ENCODE results near the gene SLC25A4. TPM values are rescaled to one million over a fixed set of nuclear protein-coding genes. Genes with fewer than 3 reads are reported as not detected.

The SLC25A4 gene
- polyA plus RNA-seq, 1 experiment, result 29.2 TPM

- ChIA-PET CTCF (interaction anchor here (0.9 kb wide), 1 partner anchor 14 kb away, joined by 3 read pairs; no protein-coding TSS in a partner anchor), POLR2A (no interaction called here)
- DNase-seq (ENCODE audit: low read depth), result no peak
- no peak overlapping the region for H3K4me3 ChIP-seq (ENCODE audit: low read depth, low read length)
- H3K36me3 ChIP-seq (ENCODE audit: control insufficient read depth, insufficient read depth, low read length), result no peaks in the 10 kb centered on the region
- TF ChIP-seq CTCF (IDR thresholded peaks at IDR 0.05; ENCODE audit: insufficient read depth, low read depth, low read length), result no peak
- peaks cover under 1% of the 10 kb centered on the region for H3K27me3 ChIP-seq (ENCODE audit: control insufficient read depth, insufficient read depth, low read length)
Observed at GRCh38 chr4:185119927-185120630, 23.0 kb upstream of the SLC25A4 start.

GRCh38 chr4:185120631-185120946, 22.5 kb upstream of the SLC25A4 start:
- DNase-seq (ENCODE audit: low read depth), result no peak
- Histone ChIP-seq H3K36me3 (ENCODE audit: control insufficient read depth, insufficient read depth, low read length) (no peaks in the 10 kb centered on the region), H3K27me3 (ENCODE audit: control insufficient read depth, insufficient read depth, low read length) (peaks cover 3% of the 10 kb centered on the region), H3K4me3 (ENCODE audit: low read depth, low read length) (no peak overlapping the region)
- CTCF ChIA-PET, result no interaction called here
- TF ChIP-seq CTCF (IDR thresholded peaks at IDR 0.05; ENCODE audit: insufficient read depth, low read depth, low read length), result no peak
- POLR2A ChIA-PET, result no interaction called here

GRCh38 chr4:185122681-185123345, 20.3 kb upstream of the SLC25A4 start:
- peaks cover 9% of the 10 kb centered on the region for H3K27me3 ChIP-seq (ENCODE audit: control insufficient read depth, insufficient read depth, low read length)
- no peak for TF ChIP-seq CTCF (IDR thresholded peaks at IDR 0.05; ENCODE audit: insufficient read depth, low read depth, low read length)
- POLR2A ChIA-PET, result no interaction called here
- DNase-seq (ENCODE audit: low read depth), result no peak
- no peak overlapping the region for H3K4me3 ChIP-seq (ENCODE audit: low read depth, low read length)
- CTCF ChIA-PET, result interaction anchor here (0.9 to 2.1 kb wide), 3 partner anchors 12 to 475 kb away, joined by 3 to 8 read pairs (median 3); no protein-coding TSS in a partner anchor
- H3K36me3 ChIP-seq (ENCODE audit: control insufficient read depth, insufficient read depth, low read length), result no peaks in the 10 kb centered on the region

- Histone ChIP-seq H3K27me3 (ENCODE audit: control insufficient read depth, insufficient read depth, low read length) (peaks cover 9% of the 10 kb centered on the region), H3K4me3 (ENCODE audit: low read depth, low read length) (no peak overlapping the region), H3K36me3 (ENCODE audit: control insufficient read depth, insufficient read depth, low read length) (no peaks in the 10 kb centered on the region)
- no peak for TF ChIP-seq CTCF (IDR thresholded peaks at IDR 0.05; ENCODE audit: insufficient read depth, low read depth, low read length)
- no peak for DNase-seq (ENCODE audit: low read depth)
- ChIA-PET CTCF (interaction anchor here (0.6 to 1.5 kb wide), 4 partner anchors 10 to 83 kb away, joined by 3 to 11 read pairs (median 4); no protein-coding TSS in a partner anchor), POLR2A (no interaction called here)
Observed at GRCh38 chr4:185124006-185124405, 19.1 kb upstream of the SLC25A4 start.

GRCh38 chr4:185127021-185127925, 15.8 kb upstream of the SLC25A4 start:
- Histone ChIP-seq H3K36me3 (ENCODE audit: control insufficient read depth, insufficient read depth, low read length) (no peaks in the 10 kb centered on the region), H3K4me3 (ENCODE audit: low read depth, low read length) (peak overlapping the region; percentile 44), H3K27me3 (ENCODE audit: control insufficient read depth, insufficient read depth, low read length) (peaks cover 9% of the 10 kb centered on the region)
- no peak for DNase-seq (ENCODE audit: low read depth)
- TF ChIP-seq CTCF (IDR thresholded peaks at IDR 0.05; ENCODE audit: insufficient read depth, low read depth, low read length), result no peak
- CTCF ChIA-PET, result interaction anchor here (0.9 to 1.1 kb wide), 2 partner anchors 11 to 87 kb away, joined by 5 read pairs; no protein-coding TSS in a partner anchor
- POLR2A ChIA-PET, result no interaction called here
